ENCODE results near the gene NTM. TPM values are rescaled to one million over a fixed set of nuclear protein-coding genes. Genes with fewer than 3 reads are reported as not detected.

The NTM gene
- total RNA-seq, 4 donors from 2014 or later, result 1.4 to 2.8 (median 1.7) TPM

DNA sequence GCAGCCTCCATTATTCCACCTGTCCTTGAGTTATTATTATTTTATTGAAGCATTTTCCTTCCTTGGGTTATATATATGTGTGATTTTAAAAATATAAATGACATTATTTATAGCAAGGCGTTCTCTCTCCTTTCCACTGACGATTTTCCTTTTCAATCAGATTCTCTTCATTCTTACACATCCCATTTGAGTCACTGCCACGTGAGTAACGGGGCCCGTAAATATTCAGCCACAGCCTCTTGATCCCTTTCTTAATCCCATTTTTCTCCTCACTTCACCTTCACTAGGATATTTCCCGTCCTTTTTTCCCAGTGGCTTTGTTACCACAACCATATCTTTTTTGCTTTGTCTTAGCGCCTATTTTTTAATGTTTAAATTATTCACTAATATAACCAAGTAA, 396.2 kb downstream of the NTM start:
- no peak overlapping the region for H3K27ac ChIP-seq

DNA sequence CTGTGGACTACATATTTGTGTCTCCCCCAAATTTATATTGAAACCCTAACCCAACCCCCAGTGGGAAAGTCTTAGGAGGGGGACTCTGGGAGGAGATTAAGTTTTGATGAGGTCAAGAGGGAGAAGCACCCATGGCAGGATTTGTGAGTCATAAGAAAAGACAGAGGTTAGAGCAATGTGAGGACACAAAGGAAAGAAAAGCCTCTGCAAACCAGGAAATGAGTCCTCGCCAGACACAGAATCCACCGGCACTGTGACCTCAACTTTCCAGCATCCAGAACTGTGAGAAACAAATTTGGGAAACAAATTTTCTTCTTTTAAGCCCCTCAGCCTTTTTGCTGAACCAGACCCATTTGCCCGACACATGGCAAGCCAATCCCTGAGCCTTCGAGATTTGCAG, 397.0 kb downstream of the NTM start:
- Histone ChIP-seq H3K36me3 (no peaks in the 10 kb centered on the region), H3K9me3 (no peaks in the 10 kb centered on the region), H3K4me3 (no peak overlapping the region), H3K4me1 (no peaks in the 10 kb centered on the region), H3K27ac (no peak overlapping the region), H3K27me3 (no peaks in the 10 kb centered on the region)
- DNase-seq, result no peak
- TF ChIP-seq POLR2A (IDR thresholded peaks at IDR 0.05) (no peak), CTCF (IDR thresholded peaks at IDR 0.05) (no peak)

More for the DNA sequence above, 396.2 kb downstream of the NTM start:
- no peaks in the 10 kb centered on the region for H3K4me1 ChIP-seq
- TF ChIP-seq POLR2A (IDR thresholded peaks at IDR 0.05) (no peak), CTCF (IDR thresholded peaks at IDR 0.05) (no peak)
- no peaks in the 10 kb centered on the region for H3K27me3 ChIP-seq
- H3K4me3 ChIP-seq, result no peak overlapping the region
- no peak for DNase-seq
- no peaks in the 10 kb centered on the region for H3K36me3 ChIP-seq
- no peaks in the 10 kb centered on the region for H3K9me3 ChIP-seq

DNA sequence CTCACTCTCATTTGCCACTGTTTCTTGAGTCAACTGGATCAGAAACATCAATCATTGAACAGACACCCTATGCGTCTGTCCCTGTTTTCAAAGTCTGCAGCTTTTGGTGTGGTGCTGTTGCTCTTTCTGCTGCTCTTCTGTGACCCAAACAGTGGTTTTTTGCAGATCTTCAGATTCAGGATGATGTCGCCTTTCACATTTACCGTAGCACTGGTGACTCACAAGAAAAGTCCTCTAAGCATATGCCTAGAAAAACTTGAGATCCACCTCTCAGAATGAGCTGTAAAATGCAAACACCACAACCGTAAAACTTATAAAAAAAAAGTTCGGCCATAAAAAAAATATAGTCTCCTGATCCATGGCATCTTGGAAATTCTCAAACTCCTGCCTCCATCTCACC, 400.4 kb downstream of the NTM start:
- H3K36me3 ChIP-seq, result no peaks in the 10 kb centered on the region
- DNase-seq, result no peak
- H3K4me1 ChIP-seq, result no peaks in the 10 kb centered on the region
- H3K27ac ChIP-seq, result no peak overlapping the region
- TF ChIP-seq POLR2A (IDR thresholded peaks at IDR 0.05) (no peak), CTCF (IDR thresholded peaks at IDR 0.05) (no peak)
- no peak overlapping the region for H3K4me3 ChIP-seq
- no peaks in the 10 kb centered on the region for H3K27me3 ChIP-seq
- H3K9me3 ChIP-seq, result no peaks in the 10 kb centered on the region

GRCh38 chr11:131771471-131771870, 401.1 kb downstream of the NTM start:
- Histone ChIP-seq H3K4me3 (no peak overlapping the region), H3K36me3 (no peaks in the 10 kb centered on the region), H3K9me3 (no peaks in the 10 kb centered on the region), H3K4me1 (no peaks in the 10 kb centered on the region), H3K27ac (no peak overlapping the region), H3K27me3 (no peaks in the 10 kb centered on the region)
- no peak for DNase-seq
- no peak for TF ChIP-seq POLR2A (IDR thresholded peaks at IDR 0.05)
- TF ChIP-seq CTCF (IDR thresholded peaks at IDR 0.05), result no peak

GRCh38 chr11:131773626-131774025, 403.2 kb downstream of the NTM start:
- Histone ChIP-seq H3K9me3 (no peaks in the 10 kb centered on the region), H3K27me3 (no peaks in the 10 kb centered on the region), H3K27ac (no peak overlapping the region), H3K36me3 (no peaks in the 10 kb centered on the region), H3K4me3 (no peak overlapping the region), H3K4me1 (no peaks in the 10 kb centered on the region)
- DNase-seq, result no peak
- no peak for TF ChIP-seq POLR2A (IDR thresholded peaks at IDR 0.05)
- TF ChIP-seq CTCF (IDR thresholded peaks at IDR 0.05), result no peak

GRCh38 chr11:131776211-131776610, 405.8 kb downstream of the NTM start:
- Histone ChIP-seq H3K4me3 (no peak overlapping the region), H3K36me3 (no peaks in the 10 kb centered on the region), H3K27ac (no peak overlapping the region), H3K4me1 (no peaks in the 10 kb centered on the region), H3K9me3 (no peaks in the 10 kb centered on the region), H3K27me3 (no peaks in the 10 kb centered on the region)
- TF ChIP-seq POLR2A (IDR thresholded peaks at IDR 0.05), result no peak
- no peak for TF ChIP-seq CTCF (IDR thresholded peaks at IDR 0.05)
- no peak for DNase-seq

All from Peyer's patch (tissue), 4 donors.